Measurements from ENCODE around the gene GRM8.

GRM8 gene

GRCh38 chr7:127151379-127151778 is 101.4 kb downstream of the GRM8 start:
- H3F3A ChIP-seq (ENCODE audit: insufficient read depth, low read length): no peaks in the 10 kb centered on the region
- no peaks in the 10 kb centered on the region for H3K9me2 ChIP-seq (replicated peaks; ENCODE audit: insufficient read depth, low read length)
- TF ChIP-seq EZH2 (optimal IDR thresholded peaks at IDR 0.05; ENCODE audit: low read depth, low read length) (no peak), CTCF (IDR thresholded peaks at IDR 0.05; ENCODE audit: low read length) (no peak), EZH2phosphoT487 (IDR thresholded peaks at IDR 0.05; ENCODE audit: low read length) (no peak)
- no peaks in the 10 kb centered on the region for H3K36me3 ChIP-seq (replicated peaks; ENCODE audit: insufficient read depth, low read length)
- no peak overlapping the region for H3K9ac ChIP-seq (ENCODE audit: low read length)
- H2AFZ ChIP-seq (ENCODE audit: low read length): no peak overlapping the region
- no peaks in the 10 kb centered on the region for H3K27me3 ChIP-seq (replicated peaks; ENCODE audit: insufficient read depth, low read length)
- no peaks in the 10 kb centered on the region for H4K20me1 ChIP-seq (ENCODE audit: insufficient read depth, low read length)
- no peak overlapping the region for H3K4me3 ChIP-seq (ENCODE audit: low read length)
- H3K9me3 ChIP-seq (replicated peaks; ENCODE audit: insufficient read depth, low read length): no peaks in the 10 kb centered on the region
- H3K79me2 ChIP-seq (ENCODE audit: low read length): no peaks in the 10 kb centered on the region
- DNase-seq: no peak
- no peaks in the 10 kb centered on the region for H3K4me1 ChIP-seq (ENCODE audit: low read length)
- H3K4me2 ChIP-seq (ENCODE audit: low read depth, low read length): no peak overlapping the region
- H3K27ac ChIP-seq (ENCODE audit: low read length): no peak overlapping the region

GRCh38 chr7:127150543-127150942 is 102.2 kb downstream of the GRM8 start:
- no peaks in the 10 kb centered on the region for H3K36me3 ChIP-seq (replicated peaks; ENCODE audit: insufficient read depth, low read length)
- no peak overlapping the region for H3K9ac ChIP-seq (ENCODE audit: low read length)
- TF ChIP-seq EZH2 (optimal IDR thresholded peaks at IDR 0.05; ENCODE audit: low read depth, low read length): no peak
- no peak for TF ChIP-seq EZH2phosphoT487 (IDR thresholded peaks at IDR 0.05; ENCODE audit: low read length)
- TF ChIP-seq CTCF (IDR thresholded peaks at IDR 0.05; ENCODE audit: low read length): no peak
- no peaks in the 10 kb centered on the region for H3K9me2 ChIP-seq (replicated peaks; ENCODE audit: insufficient read depth, low read length)
- no peak overlapping the region for H3K4me3 ChIP-seq (ENCODE audit: low read length)
- no peaks in the 10 kb centered on the region for H4K20me1 ChIP-seq (ENCODE audit: insufficient read depth, low read length)
- no peaks in the 10 kb centered on the region for H3K4me1 ChIP-seq (ENCODE audit: low read length)
- H3K79me2 ChIP-seq (ENCODE audit: low read length): no peaks in the 10 kb centered on the region
- H3F3A ChIP-seq (ENCODE audit: insufficient read depth, low read length): no peaks in the 10 kb centered on the region
- no peak overlapping the region for H3K27ac ChIP-seq (ENCODE audit: low read length)
- no peak overlapping the region for H3K4me2 ChIP-seq (ENCODE audit: low read depth, low read length)
- DNase-seq: no peak
- no peak overlapping the region for H2AFZ ChIP-seq (ENCODE audit: low read length)
- no peaks in the 10 kb centered on the region for H3K9me3 ChIP-seq (replicated peaks; ENCODE audit: insufficient read depth, low read length)
- H3K27me3 ChIP-seq (replicated peaks; ENCODE audit: insufficient read depth, low read length): no peaks in the 10 kb centered on the region

GRCh38 chr7:127146746-127147536 is 105.8 kb downstream of the GRM8 start:
- no peak overlapping the region for H2AFZ ChIP-seq (ENCODE audit: low read length)
- H3K4me1 ChIP-seq (ENCODE audit: low read length): no peaks in the 10 kb centered on the region
- no peak overlapping the region for H3K4me3 ChIP-seq (ENCODE audit: low read length)
- no peak overlapping the region for H3K27ac ChIP-seq (ENCODE audit: low read length)
- no peaks in the 10 kb centered on the region for H3K27me3 ChIP-seq (replicated peaks; ENCODE audit: insufficient read depth, low read length)
- no peaks in the 10 kb centered on the region for H3K79me2 ChIP-seq (ENCODE audit: low read length)
- no peak overlapping the region for H3K9ac ChIP-seq (ENCODE audit: low read length)
- no peaks in the 10 kb centered on the region for H4K20me1 ChIP-seq (ENCODE audit: insufficient read depth, low read length)
- H3F3A ChIP-seq (ENCODE audit: insufficient read depth, low read length): no peaks in the 10 kb centered on the region
- H3K9me3 ChIP-seq (replicated peaks; ENCODE audit: insufficient read depth, low read length): no peaks in the 10 kb centered on the region
- DNase-seq: no peak
- TF ChIP-seq EZH2phosphoT487 (IDR thresholded peaks at IDR 0.05; ENCODE audit: low read length) (no peak), CTCF (IDR thresholded peaks at IDR 0.05; ENCODE audit: low read length) (no peak), EZH2 (optimal IDR thresholded peaks at IDR 0.05; ENCODE audit: low read depth, low read length) (no peak)
- no peaks in the 10 kb centered on the region for H3K36me3 ChIP-seq (replicated peaks; ENCODE audit: insufficient read depth, low read length)
- H3K9me2 ChIP-seq (replicated peaks; ENCODE audit: insufficient read depth, low read length): no peaks in the 10 kb centered on the region
- H3K4me2 ChIP-seq (ENCODE audit: low read depth, low read length): no peak overlapping the region
